Endothelial cell of umbilical vein (primary cell): ENCODE results near the gene TRPM3. TPM values are rescaled to one million over a fixed set of nuclear protein-coding genes. Genes with fewer than 3 reads are reported as not detected.

Experiments used
- BruUV-seq: library from RNA; stranded (reverse); fragments of 400-500 nt; replicated peaks from 2 replicates; lab custom pipeline; 2021; lab: Mats Ljungman, UMichigan
- CTCF ChIA-PET: fragments of 300-600, 350-600 bp; sonication (Branson Sonifier 250); formaldehyde crosslinking; loops from one replicate; lab custom pipeline; 2021; ENCODE audit warnings: antibody characterized with exemption, inconsistent platforms; lab: Charles Lee
- POLR2A ChIA-PET: fragments of 300-600, 350-600 bp; sonication (Branson Sonifier 250); formaldehyde crosslinking; loops from one replicate; lab custom pipeline; 2021; ENCODE audit warnings: antibody characterized with exemption, inconsistent platforms; lab: Charles Lee
- DNase-seq: peaks from one replicate; pipeline ENCODE4 v3.0.0-alpha.2; 2011; ENCODE audit warnings: low read depth, low spot score
- FAIRE-seq: peaks from 2 replicates; lab custom pipeline; 2011; peaks lifted over from hg19 to GRCh38; lab: Jason Lieb, UNC
- H2AFZ ChIP-seq: 2 replicates; pipeline ENCODE4 v1.6.0; 2012; ENCODE audit warnings: low read depth, low read length, control low read depth, inconsistent platforms
- H3K27ac ChIP-seq: 2 replicates; pipeline ENCODE4 v1.5.1; 2011; ENCODE audit warnings: low read depth, mild to moderate bottlenecking, control low read depth, low read length, moderate library complexity; ENCODE audit not compliant: insufficient read depth
- H3K27me3 ChIP-seq, 2 experiments: 2 replicates each; pipeline versions ENCODE4 v1.6.0 to v1.6.1; 2011; ENCODE audit warnings: low read length in 2 of 2, mixed read lengths in 1 of 2; ENCODE audit not compliant: control insufficient read depth in 2 of 2, insufficient read depth in 2 of 2
- H3K36me3 ChIP-seq, 2 experiments: 2 replicates in 1 of 2; 3 replicates in 1 of 2; pipeline ENCODE4 v1.5.1; 2011; ENCODE audit warnings: low read length in 2 of 2, mild to moderate bottlenecking in 1 of 2, moderate library complexity in 1 of 2; ENCODE audit not compliant: control insufficient read depth in 2 of 2, insufficient read depth in 2 of 2; ENCODE audit errors: extremely low read depth in 1 of 2
- H3K4me1 ChIP-seq: 3 replicates; pipeline ENCODE4 v1.5.1; 2011; ENCODE audit warnings: mild to moderate bottlenecking, low read length; ENCODE audit not compliant: control insufficient read depth, insufficient read depth; ENCODE audit errors: extremely low read depth
- H3K4me2 ChIP-seq: 2 replicates; pipeline ENCODE4 v1.6.1; 2011; ENCODE audit warnings: low read length, control low read depth, mixed read lengths; ENCODE audit not compliant: insufficient read depth
- H3K4me3 ChIP-seq, 3 experiments: fragments of 200-600 bp in 1 of 3; sonication (generic), shearing (Covaris generic) in 1 of 3; replicated peaks in 1 of 3; 2 replicates each; pipeline ENCODE4 v1.5.1; 2011 to 2016; ENCODE audit warnings: control low read depth in 3 of 3, low read length in 3 of 3, mild to moderate bottlenecking in 2 of 3, inconsistent platforms in 1 of 3, low read depth in 1 of 3, moderate library complexity in 1 of 3; ENCODE audit not compliant: insufficient read depth in 1 of 3
- H3K79me2 ChIP-seq: 2 replicates; pipeline ENCODE4 v1.6.0; 2012; ENCODE audit warnings: low read length, inconsistent platforms; ENCODE audit not compliant: control insufficient read depth, insufficient read depth
- H3K9ac ChIP-seq: replicated peaks from 2 replicates; pipeline ENCODE3; 2011; ENCODE audit warnings: low read length, control low read depth; ENCODE audit not compliant: insufficient read depth; ENCODE audit errors: extremely low read depth
- H3K9me1 ChIP-seq: replicated peaks from 3 replicates; pipeline ENCODE4 v1.6.0; 2011; ENCODE audit warnings: mild to moderate bottlenecking, low read length; ENCODE audit not compliant: control insufficient read depth, insufficient read depth; ENCODE audit errors: extremely low read depth
- H3K9me3 ChIP-seq: replicated peaks from 2 replicates; pipeline ENCODE4 v1.5.1; 2012; ENCODE audit warnings: low read length, inconsistent platforms; ENCODE audit not compliant: control insufficient read depth, insufficient read depth
- H4K20me1 ChIP-seq: replicated peaks from 2 replicates; pipeline ENCODE3; 2011; ENCODE audit warnings: mild to moderate bottlenecking, low read length; ENCODE audit not compliant: control insufficient read depth, insufficient read depth; ENCODE audit errors: extremely low read depth
- FOS ChIP-seq: IDR thresholded peaks from 2 replicates; pipeline ENCODE4 v1.6.1; 2011; ENCODE audit warnings: mild to moderate bottlenecking, low read length, moderate library complexity, borderline replicate concordance; ENCODE audit not compliant: insufficient read depth
- JUN ChIP-seq: IDR thresholded peaks from 2 replicates; pipeline ENCODE4 v1.6.1; 2011; ENCODE audit warnings: borderline replicate concordance, low read depth; ENCODE audit not compliant: insufficient read length, insufficient read depth
- MYC ChIP-seq: IDR thresholded peaks from one replicate; pipeline ENCODE4 v1.6.1; 2011; ENCODE audit warnings: mild to moderate bottlenecking, low read depth, low read length
- dilution Hi-C: fragments of 300-500 bp; cut with MboI; formaldehyde crosslinking; loops from one replicate; pipeline ENCODE4 v1.15.0; 2019; ENCODE audit warnings: low sequenced_read_pairs; ENCODE audit not compliant: extremely low pct_ligation_motif_present
- intact Hi-C: fragments of 100-400 bp; cut with micrococcal nuclease; formaldehyde crosslinking; loops from one replicate; pipeline ENCODE4 v1.10.0; 2022
- polyA plus RNA-seq, 4 experiments: library from polyadenylated mRNA; depleted of rRNA in 3 of 4; stranded (reverse) in 3 of 4; unstranded in 1 of 4; fragments of >200 nt; gene quantifications; 2 replicates each; pipeline versions ENCODE4 v1.2.1 to v1.2.3, GENCODE V29; 2011 to 2012; ENCODE audit warnings: missing spikeins in 1 of 4
- total RNA-seq: library from RNA; stranded (reverse); gene quantifications from 2 replicates; pipeline ENCODE4 v1.2.3, GENCODE V29; 2021
- TF ChIP-seq, protein P1 (sequence below), 2 donors: IDR thresholded peaks; 1 replicate in 1 of 2; 2 replicates in 1 of 2; pipeline ENCODE4 v1.5.1; 2011; ENCODE audit warnings: low read length in 2 of 2, mild to moderate bottlenecking in 2 of 2, moderate library complexity in 2 of 2, control low read depth in 1 of 2, inconsistent platforms in 1 of 2, low read depth in 1 of 2; ENCODE audit not compliant: insufficient read depth in 1 of 2; ENCODE audit errors: extremely low read depth in 1 of 2

Gene TRPM3
- total and polyA plus RNA-seq, 2 donors (not counting 3 experiments of a cell fraction or from before 2014, with no cell fraction given), result 0.17 to 0.33 TPM

DNA sequence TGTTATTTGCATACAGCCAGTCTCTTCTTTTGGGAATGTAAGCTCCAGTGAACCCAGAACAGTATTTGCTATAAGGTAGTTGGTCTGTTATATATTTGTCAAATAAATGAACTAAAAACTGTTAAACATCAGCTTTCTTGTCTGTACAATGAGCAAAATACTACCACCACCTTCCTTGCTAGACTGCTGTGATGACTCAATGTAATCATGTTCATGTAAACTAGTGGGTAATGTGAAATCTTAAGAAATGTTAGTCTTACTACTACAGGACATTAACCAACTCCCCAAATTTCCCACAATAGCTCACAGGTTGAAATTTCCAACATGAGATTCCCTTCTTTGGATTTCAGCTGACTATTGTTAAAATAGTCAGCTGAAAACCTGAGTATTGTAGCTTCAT, 176.1 kb downstream of the TRPM3 start:
- ChIA-PET CTCF (interaction anchor here (0.9 kb wide), 1 partner anchor 16 kb away, joined by 4 read pairs; no protein-coding TSS in a partner anchor), POLR2A (no interaction called here)
- peaks cover 6% of the 10 kb centered on the region in 2 experiments for H3K27me3 ChIP-seq
- H3K9me1 ChIP-seq, result no peaks in the 10 kb centered on the region
- H2AFZ ChIP-seq, result no peak overlapping the region
- H3K9me3 ChIP-seq, result no peaks in the 10 kb centered on the region
- H3K36me3 ChIP-seq, result no peaks in the 10 kb centered on the region
- no peak overlapping the region for H3K4me2 ChIP-seq
- H4K20me1 ChIP-seq, result no peaks in the 10 kb centered on the region
- DNase-seq (no peak), FAIRE-seq (no peak)
- H3K4me3 ChIP-seq, result no peak overlapping the region
- intact Hi-C loops, result no loop called here
- no peak overlapping the region for H3K9ac ChIP-seq
- H3K4me1 ChIP-seq, result no peaks in the 10 kb centered on the region
- H3K27ac ChIP-seq, result no peak overlapping the region
- TF ChIP-seq FOS, result no peak
- no peaks in the 10 kb centered on the region for H3K79me2 ChIP-seq
- no TSS peak for BruUV-seq
- dilution Hi-C loops, result no loop called here

GRCh38 chr9:70941191-70941590, 180.2 kb downstream of the TRPM3 start:
- BruUV-seq, result no TSS peak
- no peaks in the 10 kb centered on the region for H3K9me1 ChIP-seq
- H3K4me1 ChIP-seq, result no peaks in the 10 kb centered on the region
- H2AFZ ChIP-seq, result no peak overlapping the region
- no peaks in the 10 kb centered on the region for H3K79me2 ChIP-seq
- H3K36me3 ChIP-seq, result no peaks in the 10 kb centered on the region
- dilution Hi-C loops, result no loop called here
- no peaks in the 10 kb centered on the region for H4K20me1 ChIP-seq
- no peak for FAIRE-seq
- peaks cover 7 to 13% of the 10 kb centered on the region in 2 experiments for H3K27me3 ChIP-seq
- no peak overlapping the region for H3K4me3 ChIP-seq
- POLR2A ChIA-PET, result no interaction called here
- CTCF ChIA-PET, result interaction anchor here (0.6 kb wide), 1 partner anchor 503 kb away, joined by 3 read pairs; no protein-coding TSS in a partner anchor
- DNase-seq, result no peak
- H3K9me3 ChIP-seq, result no peaks in the 10 kb centered on the region
- H3K27ac ChIP-seq, result no peak overlapping the region
- intact Hi-C loops, result no loop called here
- TF ChIP-seq JUN (no peak), MYC (no peak)
- TF ChIP-seq, protein P1, sequence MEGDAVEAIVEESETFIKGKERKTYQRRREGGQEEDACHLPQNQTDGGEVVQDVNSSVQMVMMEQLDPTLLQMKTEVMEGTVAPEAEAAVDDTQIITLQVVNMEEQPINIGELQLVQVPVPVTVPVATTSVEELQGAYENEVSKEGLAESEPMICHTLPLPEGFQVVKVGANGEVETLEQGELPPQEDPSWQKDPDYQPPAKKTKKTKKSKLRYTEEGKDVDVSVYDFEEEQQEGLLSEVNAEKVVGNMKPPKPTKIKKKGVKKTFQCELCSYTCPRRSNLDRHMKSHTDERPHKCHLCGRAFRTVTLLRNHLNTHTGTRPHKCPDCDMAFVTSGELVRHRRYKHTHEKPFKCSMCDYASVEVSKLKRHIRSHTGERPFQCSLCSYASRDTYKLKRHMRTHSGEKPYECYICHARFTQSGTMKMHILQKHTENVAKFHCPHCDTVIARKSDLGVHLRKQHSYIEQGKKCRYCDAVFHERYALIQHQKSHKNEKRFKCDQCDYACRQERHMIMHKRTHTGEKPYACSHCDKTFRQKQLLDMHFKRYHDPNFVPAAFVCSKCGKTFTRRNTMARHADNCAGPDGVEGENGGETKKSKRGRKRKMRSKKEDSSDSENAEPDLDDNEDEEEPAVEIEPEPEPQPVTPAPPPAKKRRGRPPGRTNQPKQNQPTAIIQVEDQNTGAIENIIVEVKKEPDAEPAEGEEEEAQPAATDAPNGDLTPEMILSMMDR (IDR thresholded peaks at IDR 0.05; ENCODE audit: extremely low read depth in 1 of 2, insufficient read depth in 1 of 2, low read depth in 1 of 2, low read length in 2 of 2), result no peak
- no peak overlapping the region for H3K4me2 ChIP-seq
- H3K9ac ChIP-seq, result no peak overlapping the region
